HEK293 (cell line): ENCODE results near the gene FOXL2.

Experiments
- CTCF ChIA-PET: fragments of 350-600 bp; formaldehyde crosslinking; extraction: SDS; loops from one replicate; lab custom pipeline; 2021; ENCODE audit warnings: antibody characterized with exemption; lab: Yijun Ruan, JAX
- POLR2A ChIA-PET: fragments of 300-600 bp; formaldehyde crosslinking; extraction: SDS; loops from one replicate; lab custom pipeline; 2020; ENCODE audit warnings: antibody characterized with exemption, inconsistent platforms; lab: Yijun Ruan, JAX
- H3K27ac ChIP-seq: fragments of 200-500 bp; sonication (Bioruptor generic); 2 replicates; pipeline ENCODE4 v1.5.1; 2014; ENCODE audit warnings: low read depth, low read length, control low read depth, inconsistent platforms; ENCODE audit errors: extremely low read depth
- H3K36me3 ChIP-seq, 2 experiments: fragments of 200-500 bp in 1 of 2; sonication (Bioruptor generic) in 1 of 2; 1 replicate in 1 of 2; 2 replicates in 1 of 2; pipeline ENCODE4 v1.5.1; 2014 to 2017; ENCODE audit warnings: inconsistent platforms in 2 of 2, low read length in 2 of 2; ENCODE audit not compliant: control insufficient read depth in 2 of 2, insufficient read depth in 1 of 2
- H3K4me1 ChIP-seq: fragments of 200-500 bp; sonication (Bioruptor generic); 2 replicates; pipeline ENCODE4 v1.5.1; 2014; ENCODE audit warnings: mild to moderate bottlenecking, low read length, inconsistent platforms; ENCODE audit not compliant: control insufficient read depth, insufficient read depth
- H3K4me3 ChIP-seq: 2 replicates; pipeline ENCODE4 v1.5.1; 2011; ENCODE audit warnings: low read depth, mild to moderate bottlenecking, control low read depth, low read length, moderate library complexity
- H3K9me3 ChIP-seq: fragments of 200-500 bp; sonication (Bioruptor generic); 2 replicates; pipeline ENCODE4 v1.5.1; 2014; ENCODE audit warnings: low read depth, low read length, inconsistent platforms; ENCODE audit not compliant: control insufficient read depth, insufficient read depth
- AEBP2 ChIP-seq: fragments of 450-650 bp; formaldehyde crosslinking; IDR thresholded peaks from 2 replicates; pipeline ENCODE4 v1.5.1; 2016; ENCODE audit warnings: missing biosample characterization, missing genetic modification characterization, borderline replicate concordance
- ATF2 ChIP-seq: fragments of 450-650 bp; formaldehyde crosslinking; IDR thresholded peaks from 2 replicates; pipeline ENCODE4 v1.5.1; 2016; ENCODE audit warnings: missing biosample characterization, missing genetic modification characterization, low read depth
- PRDM2 ChIP-seq: fragments of 450-650 bp; formaldehyde crosslinking; IDR thresholded peaks from 2 replicates; pipeline ENCODE4 v1.5.1; 2016; ENCODE audit warnings: missing biosample characterization, missing genetic modification characterization, borderline replicate concordance
- PRDM4 ChIP-seq: fragments of 450-650 bp; formaldehyde crosslinking; IDR thresholded peaks from 2 replicates; pipeline ENCODE4 v1.5.1; 2017; ENCODE audit warnings: missing biosample characterization, missing genetic modification characterization
- RBAK ChIP-seq: fragments of 450-650 bp; formaldehyde crosslinking; IDR thresholded peaks from 2 replicates; pipeline ENCODE4 v1.5.1; 2016; ENCODE audit warnings: missing biosample characterization, missing genetic modification characterization
- TRIM28 ChIP-seq: IDR thresholded peaks from 2 replicates; pipeline ENCODE4 v1.6.1; 2011; ENCODE audit warnings: low read length, control low read depth, borderline replicate concordance
- YY2 ChIP-seq: fragments of 450-650 bp; formaldehyde crosslinking; IDR thresholded peaks from 2 replicates; pipeline ENCODE4 v1.5.1; 2016; ENCODE audit warnings: missing biosample characterization, missing genetic modification characterization
- ZEB2 ChIP-seq: fragments of 450-650 bp; formaldehyde crosslinking; IDR thresholded peaks from 2 replicates; pipeline ENCODE4 v1.5.1; 2016; ENCODE audit warnings: missing biosample characterization, missing genetic modification characterization
- ZNF518A ChIP-seq: fragments of 450-650 bp; formaldehyde crosslinking; conservative IDR thresholded peaks from 2 replicates; pipeline ENCODE4 v1.5.1; 2016; ENCODE audit warnings: low read depth, missing biosample characterization, missing genetic modification characterization
- ZNF585B ChIP-seq: fragments of 450-650 bp; formaldehyde crosslinking; IDR thresholded peaks from 2 replicates; pipeline ENCODE4 v1.5.1; 2016; ENCODE audit warnings: missing biosample characterization, missing genetic modification characterization
- ZNF623 ChIP-seq: fragments of 450-650 bp; formaldehyde crosslinking; IDR thresholded peaks from 2 replicates; pipeline ENCODE4 v1.5.1; 2016; ENCODE audit warnings: missing biosample characterization, missing genetic modification characterization
- ZNF658 ChIP-seq: fragments of 450-650 bp; formaldehyde crosslinking; IDR thresholded peaks from 2 replicates; pipeline ENCODE4; 2016; ENCODE audit warnings: missing biosample characterization, missing genetic modification characterization
- ZNF704 ChIP-seq: fragments of 450-650 bp; formaldehyde crosslinking; IDR thresholded peaks from 2 replicates; pipeline ENCODE4 v1.5.1; 2016; ENCODE audit warnings: missing biosample characterization, missing genetic modification characterization
- ZNF76 ChIP-seq: fragments of 450-650 bp; formaldehyde crosslinking; IDR thresholded peaks from 2 replicates; pipeline ENCODE4; 2016; ENCODE audit warnings: low read depth, missing biosample characterization, missing genetic modification characterization, borderline replicate concordance

FOXL2 gene

GRCh38 chr3:138939561-138940241, 7.2 kb downstream of the FOXL2 start:
- Histone ChIP-seq H3K36me3 (no peaks in the 10 kb centered on the region), H3K4me3 (no peak overlapping the region), H3K9me3 (no peaks in the 10 kb centered on the region), H3K4me1 (no peaks in the 10 kb centered on the region), H3K27ac (no peak overlapping the region)
- POLR2A ChIA-PET, result no interaction called here
- CTCF ChIA-PET, result interaction anchor here (1.0 to 1.6 kb wide), 2 partner anchors 12 to 37 kb away, joined by 3 to 6 read pairs; no protein-coding TSS in a partner anchor
- TF ChIP-seq ZNF623 (tag by site-specific recombination), result no peak
- TF ChIP-seq ZNF518A (tag by site-specific recombination), result no peak
- no peak for TF ChIP-seq ZNF704
- no peak for TF ChIP-seq ZNF585B (tag by site-specific recombination)
- TF ChIP-seq PRDM2 (tag by site-specific recombination), result no peak
- TF ChIP-seq ATF2 (tag by site-specific recombination), result no peak
- no peak for TF ChIP-seq TRIM28
- no peak for TF ChIP-seq ZNF658
- no peak for TF ChIP-seq RBAK (tag by site-specific recombination)
- TF ChIP-seq AEBP2 (tag by site-specific recombination), result no peak
- TF ChIP-seq ZNF76, result no peak
- no peak for TF ChIP-seq YY2 (tag by site-specific recombination)
- TF ChIP-seq ZEB2 (tag by site-specific recombination), result no peak
- no peak for TF ChIP-seq PRDM4 (tag by site-specific recombination)
